Gastrocnemius medialis (tissue), 4 donors: ENCODE measurements around the gene AQP5. TPM values are rescaled to one million over a fixed set of nuclear protein-coding genes. Genes with fewer than 3 reads are reported as not detected.

Experiments used
- ATAC-seq, 2 donors: fragments of 150-250 bp; one replicate each; pipeline ENCODE4 v1.9.1; 2016
- DNase-seq, 2 donors: peaks; one replicate each; pipeline ENCODE4 v3.0.0-alpha.2; 2019
- H3K27ac ChIP-seq, 4 donors: fragments of 200-600 bp; sonication (generic); 1 replicate in 1 of 4; 2 replicates in 3 of 4; pipeline ENCODE4 v1.5.1; 2016 to 2018; ENCODE audit warnings: mild to moderate bottlenecking in 2 of 4, moderate library complexity in 1 of 4
- H3K27me3 ChIP-seq, 3 donors: fragments of 200-600 bp; sonication (generic) in 2 of 3; 1 replicate in 1 of 3; 2 replicates in 2 of 3; pipeline versions ENCODE4 v1.5.1 to v1.6.0; 2016 to 2019; ENCODE audit warnings: mild to moderate bottlenecking in 1 of 3, moderate library complexity in 1 of 3
- H3K36me3 ChIP-seq, 2 donors: fragments of 200-600 bp; sonication (generic) in 1 of 2; one replicate each; pipeline ENCODE4 v1.5.1; 2017 to 2018
- H3K4me1 ChIP-seq, 2 donors: fragments of 200-600 bp; sonication (generic) in 1 of 2; one replicate each; pipeline ENCODE4 v1.5.1; 2016 to 2017; ENCODE audit warnings: mild to moderate bottlenecking in 2 of 2
- H3K4me3 ChIP-seq, 4 donors: fragments of 200-600 bp; sonication (generic) in 3 of 4; 1 replicate in 1 of 4; 2 replicates in 3 of 4; pipeline ENCODE4 v1.5.1; 2016 to 2019; ENCODE audit warnings: mild to moderate bottlenecking in 2 of 4
- H3K9me3 ChIP-seq, 3 donors: fragments of 200-600 bp; sonication (generic) in 2 of 3; 1 replicate in 1 of 3; 2 replicates in 2 of 3; pipeline ENCODE4 v1.5.1; 2016 to 2019
- CTCF ChIP-seq, 5 experiments: fragments of 450-650 bp in 3 of 5; fragments of 200-600 bp in 2 of 5; sonication (generic) in 2 of 5; IDR thresholded peaks in 4 of 5; conservative IDR thresholded peaks in 1 of 5; 1 replicate in 4 of 5; 2 replicates in 1 of 5; pipeline ENCODE4 v1.5.1; 2016 to 2019; ENCODE audit warnings: antibody characterized with exemption in 5 of 5, mild to moderate bottlenecking in 3 of 5, moderate library complexity in 3 of 5
- POLR2A ChIP-seq, 2 donors: fragments of 450-650 bp; IDR thresholded peaks; one replicate each; pipeline ENCODE4 v1.6.1; 2017; ENCODE audit warnings: antibody characterized with exemption in 2 of 2, mild to moderate bottlenecking in 2 of 2, moderate library complexity in 2 of 2
- in situ Hi-C, 4 donors: fragments of 200-750 bp; cut with MboI; loops; one replicate each; pipeline versions ENCODE4 v1.15.0 to v1.8.0; 2017; ENCODE audit warnings: low sequenced_read_pairs in 4 of 4
- intact Hi-C: fragments of 100-400 bp; cut with DNase I; formaldehyde crosslinking; loops from one replicate; pipeline ENCODE4 v1.15.1; 2023; ENCODE audit warnings: low total_unique reads
- total RNA-seq, 4 donors: library from RNA; depleted of rRNA; stranded (reverse); fragments of >200 nt; gene quantifications; one replicate each; pipeline versions ENCODE4 v1.1.0 to v1.2.3, GENCODE V29; 2016

The AQP5 gene
- total RNA-seq, 4 donors from 2014 or later: not detected

- H3K27me3 ChIP-seq: no peaks in the 10 kb centered on the region
- intact Hi-C loops: no loop called here
- no peaks in the 10 kb centered on the region for H3K9me3 ChIP-seq
- in situ Hi-C loops: no loop called here
- no peaks in the 10 kb centered on the region for H3K4me1 ChIP-seq
- TF ChIP-seq POLR2A (IDR thresholded peaks at IDR 0.05) (no peak), CTCF (IDR thresholded peaks at IDR 0.05 in 4 of 5, conservative IDR thresholded peaks at IDR 0.05 in 1 of 5) (no peak)
- DNase-seq (no peak), ATAC-seq (no peak)
- no peak overlapping the region for H3K4me3 ChIP-seq
- no peaks in the 10 kb centered on the region for H3K36me3 ChIP-seq
- H3K27ac ChIP-seq: no peak overlapping the region
These were observed 29.6 kb upstream of the AQP5 start for GRCh38 chr12:49932023-49932422.

GRCh38 chr12:49932533-49933130 is 29.0 kb upstream of the AQP5 start:
- Histone ChIP-seq H3K27me3 (no peaks in the 10 kb centered on the region), H3K36me3 (no peaks in the 10 kb centered on the region), H3K9me3 (no peaks in the 10 kb centered on the region), H3K27ac (no peak overlapping the region), H3K4me1 (no peaks in the 10 kb centered on the region), H3K4me3 (no peak overlapping the region)
- in situ Hi-C loops (no loop called here), intact Hi-C loops (no loop called here)
- no peak for TF ChIP-seq POLR2A (IDR thresholded peaks at IDR 0.05)
- TF ChIP-seq CTCF (IDR thresholded peaks at IDR 0.05 in 4 of 5, conservative IDR thresholded peaks at IDR 0.05 in 1 of 5): no peak
- DNase-seq (no peak), ATAC-seq (no peak)

- no peaks in the 10 kb centered on the region for H3K36me3 ChIP-seq
- no peak overlapping the region for H3K4me3 ChIP-seq
- no peaks in the 10 kb centered on the region for H3K9me3 ChIP-seq
- ATAC-seq (no peak), DNase-seq (no peak)
- TF ChIP-seq POLR2A (IDR thresholded peaks at IDR 0.05) (no peak), CTCF (IDR thresholded peaks at IDR 0.05 in 4 of 5, conservative IDR thresholded peaks at IDR 0.05 in 1 of 5) (no peak)
- in situ Hi-C loops: no loop called here
- H3K4me1 ChIP-seq: no peaks in the 10 kb centered on the region
- intact Hi-C loops: no loop called here
- no peak overlapping the region for H3K27ac ChIP-seq
- H3K27me3 ChIP-seq: no peaks in the 10 kb centered on the region
These were observed 27.9 kb upstream of the AQP5 start for GRCh38 chr12:49933796-49934195.

- in situ Hi-C loops: no loop called here
- no peak for TF ChIP-seq POLR2A (IDR thresholded peaks at IDR 0.05)
- no peak for TF ChIP-seq CTCF (IDR thresholded peaks at IDR 0.05 in 4 of 5, conservative IDR thresholded peaks at IDR 0.05 in 1 of 5)
- Histone ChIP-seq H3K9me3 (no peaks in the 10 kb centered on the region), H3K27ac (no peak overlapping the region), H3K36me3 (no peaks in the 10 kb centered on the region), H3K4me1 (no peaks in the 10 kb centered on the region), H3K4me3 (no peak overlapping the region), H3K27me3 (no peaks in the 10 kb centered on the region)
- no peak for ATAC-seq
- intact Hi-C loops: no loop called here
- no peak for DNase-seq
These were observed 27.2 kb upstream of the AQP5 start for GRCh38 chr12:49934505-49934904.

- H3K36me3 ChIP-seq: no peaks in the 10 kb centered on the region
- no peak overlapping the region for H3K27ac ChIP-seq
- H3K4me3 ChIP-seq: no peak overlapping the region
- H3K4me1 ChIP-seq: no peaks in the 10 kb centered on the region
- no peak for DNase-seq
- intact Hi-C loops (no loop called here), in situ Hi-C loops (no loop called here)
- no peaks in the 10 kb centered on the region for H3K27me3 ChIP-seq
- H3K9me3 ChIP-seq: no peaks in the 10 kb centered on the region
- no peak for ATAC-seq
- TF ChIP-seq POLR2A (IDR thresholded peaks at IDR 0.05) (no peak), CTCF (IDR thresholded peaks at IDR 0.05 in 4 of 5, conservative IDR thresholded peaks at IDR 0.05 in 1 of 5) (no peak)
These were observed 24.7 kb upstream of the AQP5 start for GRCh38 chr12:49936925-49937324.
